HL-60 (cell line): ENCODE data around the gene ATXN1L.
"Not testable (repeated sequence)": the region's sequence is repeated elsewhere in the genome, so short reads cannot be mapped to it uniquely, and the experiment has no call there.

Source experiments
- DNase-seq, 2 experiments: peaks; one replicate each; pipeline ENCODE4 v3.0.0-alpha.2; 2010 to 2020; ENCODE audit warnings: low read depth in 1 of 2, low spot score in 1 of 2
- H3K27ac ChIP-seq: fragments of 250-450 bp; sonication (Bioruptor Pico); replicated peaks from 2 replicates; pipeline ENCODE4 v1.5.1; 2020; ENCODE audit warnings: mild to moderate bottlenecking, moderate library complexity
- H3K27me3 ChIP-seq: fragments of 250-450 bp; sonication (Bioruptor Pico); 2 replicates; pipeline ENCODE4 v1.5.1; 2021; ENCODE audit warnings: mild to moderate bottlenecking, moderate library complexity; ENCODE audit not compliant: insufficient read depth, poor library complexity, severe bottlenecking
- H3K4me3 ChIP-seq: replicated peaks from 2 replicates; pipeline ENCODE4 v1.5.1; 2011; ENCODE audit warnings: mild to moderate bottlenecking, control low read depth, low read length; ENCODE audit not compliant: insufficient read depth
- GABPA ChIP-seq: IDR thresholded peaks from 2 replicates; pipeline ENCODE4 v1.6.1; 2012; ENCODE audit warnings: low read depth
- POLR2AphosphoS5 ChIP-seq: IDR thresholded peaks from 2 replicates; pipeline ENCODE4 v1.6.1; 2012; ENCODE audit warnings: low read depth
- SPI1 ChIP-seq: IDR thresholded peaks from 2 replicates; pipeline ENCODE4 v1.6.1; 2012; ENCODE audit warnings: low read depth, mild to moderate bottlenecking, borderline replicate concordance
- TF ChIP-seq, protein P1 (sequence below): IDR thresholded peaks from 2 replicates; pipeline ENCODE4 v1.6.1; 2012; ENCODE audit warnings: low read depth; ENCODE audit not compliant: insufficient replicate concordance
- TF ChIP-seq, protein P2 (sequence below): IDR thresholded peaks from one replicate; pipeline ENCODE4 v1.5.1; 2011; ENCODE audit warnings: low read length, control low read depth, inconsistent platforms; ENCODE audit not compliant: insufficient read depth

Gene ATXN1L

GRCh38 chr16:71826533-71827017 lies 19.2 kb upstream of the ATXN1L start:
- DNase-seq, result no peak
- TF ChIP-seq POLR2AphosphoS5, result no peak
- TF ChIP-seq, protein P1, sequence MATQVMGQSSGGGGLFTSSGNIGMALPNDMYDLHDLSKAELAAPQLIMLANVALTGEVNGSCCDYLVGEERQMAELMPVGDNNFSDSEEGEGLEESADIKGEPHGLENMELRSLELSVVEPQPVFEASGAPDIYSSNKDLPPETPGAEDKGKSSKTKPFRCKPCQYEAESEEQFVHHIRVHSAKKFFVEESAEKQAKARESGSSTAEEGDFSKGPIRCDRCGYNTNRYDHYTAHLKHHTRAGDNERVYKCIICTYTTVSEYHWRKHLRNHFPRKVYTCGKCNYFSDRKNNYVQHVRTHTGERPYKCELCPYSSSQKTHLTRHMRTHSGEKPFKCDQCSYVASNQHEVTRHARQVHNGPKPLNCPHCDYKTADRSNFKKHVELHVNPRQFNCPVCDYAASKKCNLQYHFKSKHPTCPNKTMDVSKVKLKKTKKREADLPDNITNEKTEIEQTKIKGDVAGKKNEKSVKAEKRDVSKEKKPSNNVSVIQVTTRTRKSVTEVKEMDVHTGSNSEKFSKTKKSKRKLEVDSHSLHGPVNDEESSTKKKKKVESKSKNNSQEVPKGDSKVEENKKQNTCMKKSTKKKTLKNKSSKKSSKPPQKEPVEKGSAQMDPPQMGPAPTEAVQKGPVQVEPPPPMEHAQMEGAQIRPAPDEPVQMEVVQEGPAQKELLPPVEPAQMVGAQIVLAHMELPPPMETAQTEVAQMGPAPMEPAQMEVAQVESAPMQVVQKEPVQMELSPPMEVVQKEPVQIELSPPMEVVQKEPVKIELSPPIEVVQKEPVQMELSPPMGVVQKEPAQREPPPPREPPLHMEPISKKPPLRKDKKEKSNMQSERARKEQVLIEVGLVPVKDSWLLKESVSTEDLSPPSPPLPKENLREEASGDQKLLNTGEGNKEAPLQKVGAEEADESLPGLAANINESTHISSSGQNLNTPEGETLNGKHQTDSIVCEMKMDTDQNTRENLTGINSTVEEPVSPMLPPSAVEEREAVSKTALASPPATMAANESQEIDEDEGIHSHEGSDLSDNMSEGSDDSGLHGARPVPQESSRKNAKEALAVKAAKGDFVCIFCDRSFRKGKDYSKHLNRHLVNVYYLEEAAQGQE, result no peak
- TF ChIP-seq GABPA, result no peak
- no peaks in the 10 kb centered on the region for H3K27me3 ChIP-seq

GRCh38 chr16:71830359-71830758 lies 15.4 kb upstream of the ATXN1L start:
- no peaks in the 10 kb centered on the region for H3K27me3 ChIP-seq
- no peak for DNase-seq
- TF ChIP-seq GABPA (no peak), POLR2AphosphoS5 (no peak), SPI1 (no peak)
- TF ChIP-seq, protein P2, sequence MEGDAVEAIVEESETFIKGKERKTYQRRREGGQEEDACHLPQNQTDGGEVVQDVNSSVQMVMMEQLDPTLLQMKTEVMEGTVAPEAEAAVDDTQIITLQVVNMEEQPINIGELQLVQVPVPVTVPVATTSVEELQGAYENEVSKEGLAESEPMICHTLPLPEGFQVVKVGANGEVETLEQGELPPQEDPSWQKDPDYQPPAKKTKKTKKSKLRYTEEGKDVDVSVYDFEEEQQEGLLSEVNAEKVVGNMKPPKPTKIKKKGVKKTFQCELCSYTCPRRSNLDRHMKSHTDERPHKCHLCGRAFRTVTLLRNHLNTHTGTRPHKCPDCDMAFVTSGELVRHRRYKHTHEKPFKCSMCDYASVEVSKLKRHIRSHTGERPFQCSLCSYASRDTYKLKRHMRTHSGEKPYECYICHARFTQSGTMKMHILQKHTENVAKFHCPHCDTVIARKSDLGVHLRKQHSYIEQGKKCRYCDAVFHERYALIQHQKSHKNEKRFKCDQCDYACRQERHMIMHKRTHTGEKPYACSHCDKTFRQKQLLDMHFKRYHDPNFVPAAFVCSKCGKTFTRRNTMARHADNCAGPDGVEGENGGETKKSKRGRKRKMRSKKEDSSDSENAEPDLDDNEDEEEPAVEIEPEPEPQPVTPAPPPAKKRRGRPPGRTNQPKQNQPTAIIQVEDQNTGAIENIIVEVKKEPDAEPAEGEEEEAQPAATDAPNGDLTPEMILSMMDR, result no peak
- TF ChIP-seq, protein P1, result no peak
- no peak overlapping the region for H3K4me3 ChIP-seq
- H3K27ac ChIP-seq, result no peak overlapping the region

More at GRCh38 chr16:71826533-71827017, 19.2 kb upstream of the ATXN1L start:
- Histone ChIP-seq H3K27ac (no peak overlapping the region), H3K4me3 (no peak overlapping the region)

DNA sequence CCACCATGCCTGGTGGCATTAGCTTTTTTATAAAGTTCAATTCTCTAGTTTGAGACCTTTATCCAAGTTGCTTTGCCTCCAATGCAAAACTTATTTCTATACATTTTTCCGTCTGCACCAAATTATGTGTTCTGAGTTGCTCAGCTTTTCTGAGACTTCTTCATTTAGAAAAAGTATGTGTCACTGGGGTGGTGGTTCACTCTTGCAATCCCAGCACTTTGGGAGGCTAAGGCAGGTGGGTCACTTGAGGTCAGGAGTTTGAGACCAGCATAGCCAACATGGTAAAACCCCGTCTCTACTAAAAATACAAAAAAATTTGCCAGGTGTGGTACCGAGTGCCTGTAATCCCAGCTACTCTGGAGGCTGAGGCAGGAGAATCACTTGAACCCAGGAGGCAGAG lies 14.1 kb upstream of the ATXN1L start:
- not testable (repeated sequence) for H3K27ac ChIP-seq, DNase-seq, H3K4me3 ChIP-seq, H3K27me3 ChIP-seq

DNA sequence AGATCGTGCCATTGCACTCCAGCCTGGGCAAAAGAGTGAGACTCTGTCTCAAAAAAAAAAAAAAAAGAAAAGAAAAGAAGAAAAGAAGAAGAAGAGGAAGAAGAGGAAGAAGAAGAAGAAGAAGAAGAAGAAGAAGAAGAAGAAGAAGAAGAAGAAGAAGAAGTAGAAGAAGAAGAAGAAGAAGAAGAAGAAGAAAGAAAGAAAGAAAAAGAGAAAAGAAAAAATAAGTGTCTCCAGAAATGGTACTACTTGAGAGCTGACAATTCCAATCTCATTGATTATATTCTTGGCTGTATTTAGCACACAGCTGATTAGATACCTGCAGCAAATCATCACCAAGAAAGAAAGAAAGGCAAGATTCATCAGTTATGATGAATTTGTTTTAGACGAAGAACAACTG lies 13.7 kb upstream of the ATXN1L start:
- not testable (repeated sequence) for H3K27ac ChIP-seq, H3K27me3 ChIP-seq, H3K4me3 ChIP-seq

GRCh38 chr16:71834291-71834690 lies 11.5 kb upstream of the ATXN1L start:
- no peaks in the 10 kb centered on the region for H3K27me3 ChIP-seq
- H3K4me3 ChIP-seq, result no peak overlapping the region
- no peak overlapping the region for H3K27ac ChIP-seq
- DNase-seq, result no peak
- TF ChIP-seq SPI1 (no peak), GABPA (no peak), POLR2AphosphoS5 (no peak)
- TF ChIP-seq, protein P1, result no peak
- TF ChIP-seq, protein P2, result no peak

More for the DNA sequence above, 13.7 kb upstream of the ATXN1L start:
- not testable (repeated sequence) for DNase-seq
